DMS153 (cell line): ENCODE results near the gene OR13H1.
"Not testable (repeated sequence)": the region's sequence is repeated elsewhere in the genome, so short reads cannot be mapped to it uniquely, and the experiment has no call there.

Source experiments
- DNase-seq: peaks from one replicate; lab custom pipeline; 2025; lab: John Stamatoyannopoulos, UW

Gene OR13H1, protein sequence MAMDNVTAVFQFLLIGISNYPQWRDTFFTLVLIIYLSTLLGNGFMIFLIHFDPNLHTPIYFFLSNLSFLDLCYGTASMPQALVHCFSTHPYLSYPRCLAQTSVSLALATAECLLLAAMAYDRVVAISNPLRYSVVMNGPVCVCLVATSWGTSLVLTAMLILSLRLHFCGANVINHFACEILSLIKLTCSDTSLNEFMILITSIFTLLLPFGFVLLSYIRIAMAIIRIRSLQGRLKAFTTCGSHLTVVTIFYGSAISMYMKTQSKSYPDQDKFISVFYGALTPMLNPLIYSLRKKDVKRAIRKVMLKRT

GRCh38 chrX:131543774-131544173 is at the start of gene OR13H1:
OR13H1 (plus strand) TSS chrX:131544074; CDS start chrX:131544074, 0 bp downstream.
- DNase-seq, result no peak

DNA sequence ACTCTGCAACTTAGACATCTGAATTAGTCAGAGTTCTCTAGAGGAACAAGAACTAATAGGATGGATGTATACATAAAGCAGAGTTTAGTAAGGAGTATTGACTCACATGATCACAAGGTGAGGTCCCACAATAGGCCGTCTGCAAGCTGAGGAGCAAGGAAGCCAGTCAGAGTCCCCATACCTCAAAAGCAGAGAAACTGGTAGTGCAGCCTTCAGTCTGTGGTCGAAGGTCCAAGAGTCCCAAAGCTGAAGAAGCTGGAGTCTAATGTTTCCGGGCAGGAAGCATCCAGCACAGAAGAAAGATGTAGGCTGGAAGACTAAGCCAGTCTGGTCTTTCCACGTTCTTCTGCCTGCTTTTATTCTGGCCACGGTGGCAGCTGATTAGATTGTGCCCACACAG is 42.3 kb upstream of the OR13H1 start:
- not testable (repeated sequence) for DNase-seq

DNA sequence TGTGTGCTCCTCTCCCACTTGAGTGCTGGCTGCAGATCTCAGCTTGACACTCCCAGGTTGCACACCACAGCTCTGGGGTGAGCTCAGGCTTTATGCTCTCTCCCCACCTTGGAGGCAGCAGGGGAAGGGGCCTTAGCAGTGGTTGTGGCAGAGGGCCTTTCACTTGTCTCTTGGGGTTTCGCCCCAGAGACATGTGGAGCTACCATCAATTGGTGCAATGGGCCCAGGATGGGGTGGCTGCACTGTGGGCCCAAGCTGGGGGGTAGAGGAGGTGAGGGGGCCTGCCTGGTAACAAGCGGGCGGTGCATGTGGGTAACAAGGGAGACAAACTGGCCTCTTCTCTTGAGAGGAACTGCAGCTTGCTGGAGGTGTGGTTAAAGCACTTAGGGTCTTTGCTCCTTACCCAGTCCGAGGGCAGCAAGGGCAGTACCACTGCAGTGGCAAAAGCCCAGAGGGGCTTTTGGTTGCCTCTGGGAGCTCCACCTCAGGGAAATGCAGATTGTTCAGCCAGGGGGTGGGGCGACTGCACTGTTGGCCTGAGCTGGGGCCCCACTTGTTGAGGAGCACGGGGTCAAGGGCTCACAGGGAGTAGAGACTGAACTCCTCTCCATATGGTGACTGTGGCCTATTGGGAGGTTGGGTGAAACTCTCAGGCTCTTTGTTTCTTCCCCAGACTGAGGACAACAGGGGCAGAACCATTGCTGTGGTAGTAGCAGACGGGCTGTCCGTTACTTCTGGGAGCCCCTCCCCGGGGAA is 30.5 kb upstream of the OR13H1 start:
- no peak for DNase-seq

- DNase-seq, result no peak
Observed at GRCh38 chrX:131521824-131522223, 22.1 kb upstream of the OR13H1 start.

DNA sequence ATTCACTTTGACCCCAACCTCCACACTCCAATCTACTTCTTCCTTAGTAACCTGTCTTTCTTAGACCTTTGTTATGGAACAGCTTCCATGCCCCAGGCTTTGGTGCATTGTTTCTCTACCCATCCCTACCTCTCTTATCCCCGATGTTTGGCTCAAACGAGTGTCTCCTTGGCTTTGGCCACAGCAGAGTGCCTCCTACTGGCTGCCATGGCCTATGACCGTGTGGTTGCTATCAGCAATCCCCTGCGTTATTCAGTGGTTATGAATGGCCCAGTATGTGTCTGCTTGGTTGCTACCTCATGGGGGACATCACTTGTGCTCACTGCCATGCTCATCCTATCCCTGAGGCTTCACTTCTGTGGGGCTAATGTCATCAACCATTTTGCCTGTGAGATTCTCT is 344 bp downstream of the OR13H1 start:
- no peak for DNase-seq

- no peak for DNase-seq
Observed at GRCh38 chrX:131549011-131549410, 5.1 kb downstream of the OR13H1 start.

DNA sequence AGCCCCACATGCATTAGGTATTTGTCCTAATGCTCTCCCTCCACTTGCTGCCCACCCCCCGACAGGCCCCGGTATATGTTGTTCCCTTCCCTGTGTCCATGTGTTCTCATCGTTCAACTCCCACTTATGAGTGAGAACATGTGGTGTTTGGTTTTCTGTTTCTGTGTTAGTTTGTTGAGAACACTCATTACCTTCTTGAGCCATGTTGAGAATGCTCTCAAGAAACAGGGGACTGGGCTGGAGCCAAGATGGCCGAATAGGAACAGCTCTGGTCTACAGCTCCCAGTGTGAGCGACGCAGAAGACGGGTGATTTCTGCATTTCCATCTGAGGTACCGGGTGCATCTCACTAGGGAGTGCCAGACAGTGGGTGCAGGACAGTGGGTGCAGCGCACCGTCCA is 8.6 kb downstream of the OR13H1 start:
- DNase-seq, result not testable (repeated sequence)

DNA sequence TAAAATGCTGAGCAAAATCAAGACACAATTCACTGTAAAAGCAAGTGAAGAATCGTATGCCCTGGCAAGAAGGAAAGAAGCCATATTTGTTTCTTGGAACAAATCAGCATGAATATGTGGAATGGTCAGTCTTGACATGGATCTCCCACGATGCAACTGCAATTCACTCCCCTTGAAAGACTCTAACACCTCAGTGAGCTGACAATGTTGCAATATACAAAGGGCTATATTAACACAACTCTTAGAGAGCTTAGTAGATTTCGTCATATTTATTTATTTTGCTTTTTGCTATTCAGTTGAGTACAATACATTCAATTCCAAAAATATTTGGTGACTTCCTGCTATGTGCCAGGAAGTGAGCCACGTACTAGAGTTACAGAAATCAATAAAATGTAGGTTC is 14.7 kb downstream of the OR13H1 start:
- DNase-seq, result no peak

DNA sequence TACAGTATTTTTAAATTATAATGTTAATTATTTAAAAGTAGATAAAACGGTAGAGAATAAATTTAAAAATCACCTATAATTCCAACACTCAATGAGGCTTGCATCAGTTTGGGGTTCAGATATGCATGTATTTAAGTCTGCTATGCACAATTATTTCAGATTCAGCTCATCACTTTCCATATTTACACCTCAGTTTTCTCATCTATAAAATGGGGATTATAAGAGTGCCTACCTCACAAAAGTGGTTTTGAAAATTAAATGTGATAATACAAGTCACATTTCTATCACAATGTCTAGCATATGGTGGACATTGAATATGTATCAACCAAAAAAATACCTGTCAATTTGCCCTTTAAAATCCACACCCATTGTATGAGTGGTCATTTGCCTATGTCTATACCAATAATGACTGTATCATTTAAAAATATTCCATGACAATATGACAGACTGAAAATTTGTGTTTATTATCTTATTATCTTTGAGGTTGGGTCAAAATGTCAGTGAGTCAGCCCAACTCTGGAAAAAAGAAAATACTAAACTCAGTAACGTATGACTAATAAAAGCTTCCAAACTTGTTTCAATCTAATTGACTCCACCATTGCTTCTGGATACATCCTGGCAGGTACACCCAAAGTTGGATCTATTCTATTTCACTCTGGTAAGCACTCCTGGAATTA is 20.8 kb downstream of the OR13H1 start:
- DNase-seq, result no peak

DNA sequence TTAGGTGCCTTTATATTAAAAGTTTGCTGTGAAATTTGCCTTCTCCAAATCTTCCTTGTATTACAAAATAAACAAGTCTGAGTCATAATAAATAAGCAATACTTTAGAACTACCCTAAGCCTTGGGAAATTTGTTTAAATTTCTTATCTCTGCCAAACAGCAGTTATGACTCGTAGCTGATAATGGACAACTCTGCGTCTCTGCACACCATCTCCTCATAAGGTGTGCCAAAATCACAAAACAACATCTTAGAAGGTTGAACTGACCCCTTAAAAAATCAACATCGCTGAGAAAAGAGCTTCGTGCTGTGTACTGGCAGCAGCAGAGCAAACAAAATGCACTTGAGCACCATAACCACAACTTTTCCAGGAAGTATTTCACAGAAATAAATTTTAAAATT is 22.0 kb downstream of the OR13H1 start:
- DNase-seq, result no peak

DNA sequence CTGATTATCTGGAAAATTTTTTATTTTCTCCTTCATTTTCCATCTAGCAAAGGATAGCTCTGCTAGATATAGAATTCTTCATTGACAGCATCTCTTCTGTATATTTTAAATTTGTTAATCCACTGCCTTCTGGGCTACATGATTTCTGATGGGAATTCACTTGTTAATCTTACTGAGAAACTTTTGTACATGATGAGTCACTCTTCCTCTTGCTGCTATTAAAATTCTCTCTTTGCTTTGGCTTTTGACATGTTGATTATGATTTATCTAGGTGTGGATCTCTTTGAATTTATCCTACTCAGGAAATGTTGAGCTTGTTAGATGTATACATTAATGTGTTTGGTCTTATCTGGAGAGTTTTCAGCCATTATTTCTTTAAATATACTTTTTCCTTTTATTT is 27.5 kb downstream of the OR13H1 start:
- DNase-seq, result no peak

GRCh38 chrX:131572372-131573014 is 28.6 kb downstream of the OR13H1 start:
- no peak for DNase-seq

GRCh38 chrX:131577413-131577812 is 33.5 kb downstream of the OR13H1 start:
- no peak for DNase-seq

GRCh38 chrX:131577999-131578734 is 34.3 kb downstream of the OR13H1 start:
- DNase-seq, result no peak

DNA sequence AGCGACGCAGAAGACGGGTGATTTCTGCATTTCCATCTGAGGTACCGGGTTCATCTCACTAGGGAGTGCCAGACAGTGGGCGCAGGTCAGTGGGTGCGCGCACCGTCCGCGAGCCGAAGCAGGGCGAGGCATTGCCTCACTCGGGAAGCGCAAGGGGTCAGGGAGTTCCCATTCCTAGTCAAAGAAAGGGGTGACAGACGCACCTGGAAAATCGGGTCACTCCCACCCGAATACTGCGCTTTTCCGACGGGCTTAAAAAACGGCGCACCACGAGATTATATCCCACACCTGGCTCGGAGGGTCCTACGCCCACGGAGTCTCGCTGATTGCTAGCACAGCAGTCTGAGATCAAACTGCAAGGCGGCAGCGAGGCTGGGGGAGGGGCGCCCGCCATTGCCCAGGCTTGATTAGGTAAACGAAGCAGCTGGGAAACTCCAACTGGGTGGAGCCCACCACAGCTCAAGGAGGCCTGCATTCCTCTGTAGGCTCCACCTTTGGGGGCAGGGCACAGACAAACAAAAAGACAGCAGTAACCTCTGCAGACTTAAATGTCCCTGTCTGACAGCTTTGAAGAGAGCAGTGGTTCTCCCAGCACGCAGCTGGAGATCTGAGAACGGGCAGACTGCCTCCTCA is 35.0 kb downstream of the OR13H1 start:
- DNase-seq, result not testable (repeated sequence)

GRCh38 chrX:131588995-131589394 is 45.1 kb downstream of the OR13H1 start:
- no peak for DNase-seq
